HEK293T (cell line): Measurements from ENCODE around the gene TUBB1.
A peak's percentile ranks its signal among the peaks of the same experiment; 100 is the strongest.

Experiments
- CTCF ChIA-PET: fragments of 350-600 bp; formaldehyde crosslinking; extraction: SDS; loops from one replicate; lab custom pipeline; 2021; ENCODE audit warnings: antibody characterized with exemption, inconsistent platforms; lab: Yijun Ruan, JAX
- POLR2A ChIA-PET: fragments of 350-600 bp; formaldehyde crosslinking; extraction: SDS; loops from one replicate; lab custom pipeline; 2020; ENCODE audit warnings: antibody characterized with exemption, inconsistent platforms; lab: Yijun Ruan, JAX
- DNase-seq: peaks from one replicate; pipeline ENCODE4 v3.0.0; 2012; ENCODE audit warnings: mixed read lengths; ENCODE audit errors: extremely low spot score
- ARNT ChIP-seq: fragments of 450-650 bp; IDR thresholded peaks from 2 replicates; pipeline ENCODE4 v1.6.1; 2017; ENCODE audit warnings: mild to moderate bottlenecking
- BHLHE40 ChIP-seq: fragments of 450-650 bp; IDR thresholded peaks from 2 replicates; pipeline ENCODE4 v1.6.1; 2016; ENCODE audit warnings: mild to moderate bottlenecking, moderate library complexity, borderline replicate concordance
- CTBP1 ChIP-seq: fragments of 450-650 bp; IDR thresholded peaks from 2 replicates; pipeline ENCODE4 v1.6.1; 2016; ENCODE audit warnings: borderline replicate concordance
- ELF4 ChIP-seq: fragments of 450-650 bp; IDR thresholded peaks from 2 replicates; pipeline ENCODE4 v1.6.1; 2017; ENCODE audit warnings: antibody characterized with exemption
- FOXA1 ChIP-seq: fragments of 450-650 bp; IDR thresholded peaks from 2 replicates; pipeline ENCODE4 v1.6.1; 2016; ENCODE audit warnings: mild to moderate bottlenecking
- FOXK2 ChIP-seq: fragments of 450-650 bp; IDR thresholded peaks from 2 replicates; pipeline ENCODE4 v1.6.1; 2016; ENCODE audit warnings: mild to moderate bottlenecking
- FOXM1 ChIP-seq: fragments of 450-650 bp; IDR thresholded peaks from 2 replicates; pipeline ENCODE4 v1.6.1; 2017; ENCODE audit warnings: mild to moderate bottlenecking, borderline replicate concordance
- HDGF ChIP-seq: fragments of 450-650 bp; IDR thresholded peaks from 2 replicates; pipeline ENCODE4 v1.6.1; 2017; ENCODE audit warnings: antibody characterized with exemption, borderline replicate concordance
- L3MBTL2 ChIP-seq: fragments of 450-650 bp; conservative IDR thresholded peaks from 2 replicates; pipeline ENCODE4 v1.6.1; 2016; ENCODE audit warnings: mild to moderate bottlenecking
- LEF1 ChIP-seq: fragments of 450-650 bp; IDR thresholded peaks from 2 replicates; pipeline ENCODE4 v1.6.1; 2017; ENCODE audit warnings: mild to moderate bottlenecking, borderline replicate concordance
- NFRKB ChIP-seq: fragments of 450-650 bp; IDR thresholded peaks from 2 replicates; pipeline ENCODE4 v1.6.1; 2016; ENCODE audit warnings: mild to moderate bottlenecking, moderate library complexity
- SP1 ChIP-seq: fragments of 450-650 bp; IDR thresholded peaks from 2 replicates; pipeline ENCODE4 v1.6.1; 2017
- SUZ12 ChIP-seq: fragments of 450-650 bp; IDR thresholded peaks from 2 replicates; pipeline ENCODE4 v1.6.1; 2016; ENCODE audit warnings: mild to moderate bottlenecking
- TARDBP ChIP-seq: fragments of 450-650 bp; IDR thresholded peaks from 2 replicates; pipeline ENCODE4 v1.6.1; 2016
- ZNF384 ChIP-seq: fragments of 450-650 bp; IDR thresholded peaks from 2 replicates; pipeline ENCODE4 v1.6.1; 2016
- TF ChIP-seq, protein P1 (sequence below): fragments of 450-650 bp; IDR thresholded peaks from 2 replicates; pipeline ENCODE4 v1.6.1; 2016

Gene TUBB1

GRCh38 chr20:59025511-59025910 is 6.3 kb downstream of the TUBB1 start:
- CTCF ChIA-PET: no interaction called here
- POLR2A ChIA-PET: no interaction called here
- DNase-seq: no peak
- no peak for TF ChIP-seq NFRKB
- TF ChIP-seq TARDBP: no peak
- no peak for TF ChIP-seq ELF4

- ChIA-PET POLR2A (no interaction called here), CTCF (no interaction called here)
- no peak for TF ChIP-seq HDGF
- no peak for TF ChIP-seq ARNT
- TF ChIP-seq SP1: no peak
- TF ChIP-seq NFRKB: no peak
- no peak for TF ChIP-seq SUZ12
- TF ChIP-seq ZNF384: no peak
- no peak for TF ChIP-seq LEF1
- TF ChIP-seq BHLHE40: no peak
- no peak for TF ChIP-seq L3MBTL2
- TF ChIP-seq CTBP1: no peak
- TF ChIP-seq FOXA1: no peak
- TF ChIP-seq TARDBP: no peak
- TF ChIP-seq FOXM1: no peak
- TF ChIP-seq, protein P1, sequence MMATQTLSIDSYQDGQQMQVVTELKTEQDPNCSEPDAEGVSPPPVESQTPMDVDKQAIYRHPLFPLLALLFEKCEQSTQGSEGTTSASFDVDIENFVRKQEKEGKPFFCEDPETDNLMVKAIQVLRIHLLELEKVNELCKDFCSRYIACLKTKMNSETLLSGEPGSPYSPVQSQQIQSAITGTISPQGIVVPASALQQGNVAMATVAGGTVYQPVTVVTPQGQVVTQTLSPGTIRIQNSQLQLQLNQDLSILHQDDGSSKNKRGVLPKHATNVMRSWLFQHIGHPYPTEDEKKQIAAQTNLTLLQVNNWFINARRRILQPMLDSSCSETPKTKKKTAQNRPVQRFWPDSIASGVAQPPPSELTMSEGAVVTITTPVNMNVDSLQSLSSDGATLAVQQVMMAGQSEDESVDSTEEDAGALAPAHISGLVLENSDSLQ: no peak
Observed at GRCh38 chr20:59026904-59027740, 7.9 kb downstream of the TUBB1 start.

DNA sequence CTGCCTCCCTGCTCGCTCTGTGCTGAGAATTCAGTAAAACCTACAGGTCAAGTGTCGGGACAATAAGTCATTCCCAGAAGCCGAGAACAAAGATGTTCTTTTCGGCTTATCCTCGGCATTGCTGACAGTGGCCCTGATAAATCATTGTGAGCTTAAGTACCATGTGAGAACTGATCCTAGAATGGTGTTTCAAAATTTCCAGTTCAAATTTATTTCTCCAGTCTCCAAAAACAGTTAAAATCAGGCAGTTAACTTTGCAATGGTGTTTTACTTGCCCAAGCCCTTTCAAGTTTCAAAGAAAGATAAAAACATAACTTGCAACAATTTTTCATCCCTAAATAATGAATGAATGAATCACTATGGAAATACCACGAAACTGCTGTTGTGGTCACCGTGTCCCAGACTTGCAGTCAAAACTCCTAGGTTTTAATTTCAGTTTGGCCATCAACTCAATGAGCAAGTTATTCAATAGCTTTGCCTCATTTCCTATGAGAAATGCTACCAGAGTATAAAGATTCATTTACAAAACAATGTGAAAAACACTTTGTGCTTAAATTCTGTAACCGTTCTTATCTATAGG is 8.6 kb downstream of the TUBB1 start:
- ChIA-PET POLR2A (no interaction called here), CTCF (no interaction called here)
- no peak for DNase-seq
- TF ChIP-seq L3MBTL2 (no peak), HDGF (no peak), ARNT (no peak), FOXA1 (no peak), LEF1 (no peak), BHLHE40 (no peak), FOXM1 (no peak), NFRKB (no peak), SP1 (no peak), ZNF384 (no peak), FOXK2 (no peak)
- TF ChIP-seq, protein P1: no peak

More at GRCh38 chr20:59026904-59027740, 7.9 kb downstream of the TUBB1 start:
- DNase-seq: no peak

DNA sequence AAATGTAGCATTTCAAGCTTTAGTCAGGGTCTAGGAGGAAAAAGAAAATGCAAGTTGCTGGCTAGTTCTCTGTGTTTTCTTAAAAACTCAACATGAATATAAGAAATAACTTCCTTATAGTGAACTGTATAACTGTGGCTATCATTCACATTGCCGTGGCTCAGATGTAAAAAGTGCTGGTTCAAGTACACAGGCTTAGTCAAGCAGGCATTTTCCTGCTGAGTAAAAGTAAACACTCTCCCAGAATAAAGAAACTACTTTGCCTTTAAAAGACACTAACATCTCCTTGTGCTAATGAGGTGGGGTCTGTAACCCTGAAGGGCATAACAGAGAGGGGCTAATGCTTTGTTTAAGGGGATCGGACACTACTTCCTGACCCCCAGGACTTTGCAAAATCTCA is 9.6 kb downstream of the TUBB1 start:
- no peak for TF ChIP-seq L3MBTL2
- no peak for DNase-seq
- CTCF ChIA-PET: no interaction called here
- POLR2A ChIA-PET: no interaction called here

- ChIA-PET CTCF (no interaction called here), POLR2A (interaction anchor here (1.4 to 3.5 kb wide), 8 partner anchors 12 to 144 kb away, joined by 3 to 29 read pairs (median 6); partner anchors contain the start of genes NELFCD and PRELID3B)
- TF ChIP-seq FOXK2: no peak
- TF ChIP-seq LEF1: no peak
- TF ChIP-seq SUZ12: no peak
- no peak for TF ChIP-seq NFRKB
- TF ChIP-seq FOXA1: no peak
Observed at GRCh38 chr20:59030911-59031563, 11.8 kb downstream of the TUBB1 start.

DNA sequence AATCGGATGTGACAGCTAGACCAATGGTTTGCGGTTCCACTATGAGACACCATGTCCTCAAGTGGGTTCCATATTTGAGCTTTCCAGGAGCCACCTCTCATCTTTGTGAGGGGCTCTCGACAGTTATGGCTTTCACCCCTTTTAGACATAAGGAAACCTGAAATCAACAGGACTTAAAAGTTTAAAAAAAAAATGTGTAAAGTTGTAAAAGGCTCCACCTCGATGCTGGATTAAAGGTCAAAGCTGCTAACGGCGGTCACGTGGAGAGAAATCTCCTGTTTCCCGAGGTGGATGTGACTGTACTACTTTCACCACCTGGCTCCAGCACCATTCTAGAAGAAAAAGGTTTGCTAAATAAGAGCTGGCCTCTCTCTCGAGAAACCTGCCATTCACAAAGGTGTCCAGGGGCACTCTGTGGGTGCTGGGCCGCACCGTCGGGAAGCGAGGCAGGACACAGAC is 12.4 kb downstream of the TUBB1 start:
- CTCF ChIA-PET: no interaction called here
- no peak for DNase-seq
- TF ChIP-seq ARNT (no peak), L3MBTL2 (peak; percentile 39)
- POLR2A ChIA-PET: interaction anchor here (1.2 to 3.5 kb wide), 13 partner anchors 8 to 190 kb away, joined by 3 to 29 read pairs (median 6); partner anchors contain the start of genes NELFCD and PRELID3B

More at GRCh38 chr20:59030911-59031563, 11.8 kb downstream of the TUBB1 start:
- no peak for DNase-seq
